Stimulated activated CD8-positive, alpha-beta memory T cell treated with anti-CD3 and anti-CD28 coated beads, Interleukin-12 subunit alpha, Interleukin-12 subunit beta, amount 100 ng/mL, for 1 hour (primary cell): ENCODE results near the gene CNOT2.

ENCODE experiments used
- DNase-seq: peaks from one replicate; pipeline ENCODE4 v3.0.0-alpha.2; 2020; ENCODE audit warnings: low read depth

Gene CNOT2

GRCh38 chr12:70242695-70243509, at the start of gene CNOT2:
CNOT2 (plus strand) TSS chr12:70243433; CDS start chr12:70278227, 34,794 bp downstream.
- DNase-seq = peak; percentile 83

- no peak for DNase-seq
Observed at GRCh38 chr12:70194076-70194475, 49.2 kb upstream of the CNOT2 start.

GRCh38 chr12:70196811-70197281, 46.4 kb upstream of the CNOT2 start:
- no peak for DNase-seq

GRCh38 chr12:70197345-70197744, 45.9 kb upstream of the CNOT2 start:
- DNase-seq = no peak

- DNase-seq = no peak
Observed at GRCh38 chr12:70213707-70214106, 29.5 kb upstream of the CNOT2 start.

- no peak for DNase-seq
Observed at GRCh38 chr12:70214972-70215617, 28.1 kb upstream of the CNOT2 start.

- no peak for DNase-seq
Observed at GRCh38 chr12:70217416-70217815, 25.8 kb upstream of the CNOT2 start.

GRCh38 chr12:70221626-70222025, 21.6 kb upstream of the CNOT2 start:
- no peak for DNase-seq

GRCh38 chr12:70227911-70228310, 15.3 kb upstream of the CNOT2 start:
- no peak for DNase-seq

GRCh38 chr12:70230934-70231606, 12.2 kb upstream of the CNOT2 start:
- DNase-seq = no peak

- DNase-seq = no peak
Observed at GRCh38 chr12:70236990-70237389, 6.2 kb upstream of the CNOT2 start.

- no peak for DNase-seq
Observed at GRCh38 chr12:70240673-70241072, 2.6 kb upstream of the CNOT2 start.

GRCh38 chr12:70241845-70242244, 1.4 kb upstream of the CNOT2 start:
- DNase-seq = no peak

- DNase-seq = peak; percentile 33
Observed at GRCh38 chr12:70243510-70244371, 508 bp downstream of the CNOT2 start.

- no peak for DNase-seq
Observed at GRCh38 chr12:70244409-70244808, 1.2 kb downstream of the CNOT2 start.

- no peak for DNase-seq
Observed at GRCh38 chr12:70245458-70245857, 2.2 kb downstream of the CNOT2 start.

GRCh38 chr12:70246580-70246979, 3.3 kb downstream of the CNOT2 start:
- no peak for DNase-seq

- no peak for DNase-seq
Observed at GRCh38 chr12:70247653-70248199, 4.5 kb downstream of the CNOT2 start.

GRCh38 chr12:70248876-70249275, 5.6 kb downstream of the CNOT2 start:
- no peak for DNase-seq

- DNase-seq = no peak
Observed at GRCh38 chr12:70249903-70250302, 6.7 kb downstream of the CNOT2 start.

- DNase-seq = no peak
Observed at GRCh38 chr12:70251226-70251625, 8.0 kb downstream of the CNOT2 start.

- no peak for DNase-seq
Observed at GRCh38 chr12:70251661-70252060, 8.4 kb downstream of the CNOT2 start.
